Measurements from ENCODE around the gene ETV3L.
"Not testable (repeated sequence)": the region's sequence is repeated elsewhere in the genome, so short reads cannot be mapped to it uniquely, and the experiment has no call there.

ETV3L gene

DNA sequence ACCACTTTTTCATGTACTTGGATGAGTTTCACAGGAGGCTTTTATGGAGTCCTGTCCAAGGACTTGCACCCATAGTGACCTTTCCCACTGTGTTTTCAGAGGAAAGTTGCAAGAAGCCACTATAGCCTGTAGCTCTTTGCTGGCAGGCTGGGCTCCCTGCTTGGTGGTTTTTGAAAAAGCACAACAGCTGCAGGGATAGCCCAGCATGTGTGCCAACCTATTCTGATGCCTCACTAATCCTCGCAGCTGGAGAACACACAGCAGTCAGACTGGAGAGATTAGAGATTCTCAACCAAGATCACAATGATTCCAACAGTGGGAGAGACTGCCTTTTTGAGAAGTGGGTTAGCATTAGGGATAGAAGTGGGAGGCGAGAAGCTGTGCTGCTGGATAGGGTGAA is 30.0 kb downstream of the ETV3L start:
- DNase-seq = no peak

DNA sequence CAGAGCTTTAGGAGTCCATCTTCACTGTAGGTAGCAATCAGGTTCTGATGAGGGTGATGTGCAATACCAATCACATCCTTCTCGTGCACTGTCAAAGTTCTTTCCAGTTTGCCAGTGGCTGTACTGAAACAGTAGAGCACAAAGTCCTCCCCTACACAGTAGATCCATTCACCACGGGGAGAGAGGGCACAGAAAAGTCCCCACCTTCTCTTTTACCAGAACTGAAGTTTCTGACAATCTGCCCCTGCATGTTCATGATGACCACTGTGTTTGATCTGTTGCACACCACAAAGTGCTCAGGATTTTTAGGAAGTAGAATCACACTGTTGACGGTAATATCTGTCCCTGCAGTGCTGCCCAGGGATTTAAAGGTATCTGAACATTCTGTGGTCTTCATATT is 40.4 kb downstream of the ETV3L start:
- DNase-seq = not testable (repeated sequence)

DNA sequence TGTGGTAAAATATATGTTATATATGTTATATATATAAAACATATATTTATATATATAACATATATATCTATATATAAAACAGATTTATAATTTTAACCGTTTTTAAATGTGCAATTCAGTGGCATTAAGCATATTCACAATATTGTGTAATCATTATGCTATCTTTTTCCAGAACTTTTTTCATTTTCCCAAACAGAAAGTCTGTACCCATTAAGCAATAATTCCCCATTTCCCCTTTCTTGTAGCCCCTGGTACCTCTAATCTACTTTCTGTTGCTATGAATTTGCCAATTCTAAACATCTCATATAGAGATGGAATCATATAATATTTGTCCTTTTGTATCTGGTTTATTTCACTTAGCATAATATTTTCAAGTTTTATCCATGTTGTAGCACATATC is 43.3 kb downstream of the ETV3L start:
- DNase-seq = no peak

GRCh38 chr1:157055729-157056128 is 43.9 kb downstream of the ETV3L start:
- not testable (repeated sequence) for DNase-seq

GRCh38 chr1:157050836-157051235 is 48.8 kb downstream of the ETV3L start:
- no peak for DNase-seq

DNA sequence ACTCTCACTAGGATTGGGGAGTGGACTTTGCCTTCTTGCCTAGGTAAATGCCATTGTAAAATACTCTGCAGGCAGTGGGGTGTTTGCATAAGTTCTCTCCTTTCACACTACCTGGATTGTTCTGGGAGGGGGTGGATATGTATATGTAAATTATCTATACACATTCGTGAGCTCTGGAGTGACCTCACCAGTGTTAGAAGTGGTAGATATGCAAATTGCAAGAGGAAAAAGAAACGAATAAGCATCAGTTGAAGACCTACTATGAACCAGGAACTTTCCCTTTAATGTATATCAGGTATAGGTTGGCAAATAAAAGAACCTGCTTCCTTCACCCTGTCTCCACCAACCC is 52.6 kb downstream of the ETV3L start:
- DNase-seq = no peak

- peak; percentile 33 for DNase-seq
Measured at GRCh38 chr1:157045250-157046218, 54.1 kb downstream of the ETV3L start, which contains the start of gene ARHGEF11. Gene ARHGEF11 (minus strand): TSS chr1:157045742. CDS start chr1:157044330, 1,412 bp downstream.

GRCh38 chr1:157044326-157044725 is 55.3 kb downstream of the ETV3L start:
- DNase-seq = no peak

DNA sequence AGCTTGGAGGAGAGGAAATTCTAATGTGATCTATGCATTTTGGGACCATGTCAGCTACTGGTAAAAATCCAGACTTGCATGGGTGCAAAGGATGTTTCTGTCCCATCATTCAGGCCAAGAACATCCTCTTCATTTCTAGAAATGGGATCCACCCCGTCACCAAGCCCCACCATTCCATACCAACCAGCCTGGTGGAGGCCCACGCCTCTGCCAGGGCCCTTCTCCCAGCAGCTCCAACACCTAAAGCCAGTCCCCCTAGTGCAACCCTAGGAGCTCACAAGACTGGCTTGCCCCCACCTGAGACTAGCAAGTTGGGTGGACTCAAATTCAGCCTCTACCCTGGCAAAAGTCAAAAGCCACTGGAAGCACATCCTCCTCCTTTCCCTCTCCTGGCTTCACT is 55.9 kb downstream of the ETV3L start:
- DNase-seq = no peak

DNA sequence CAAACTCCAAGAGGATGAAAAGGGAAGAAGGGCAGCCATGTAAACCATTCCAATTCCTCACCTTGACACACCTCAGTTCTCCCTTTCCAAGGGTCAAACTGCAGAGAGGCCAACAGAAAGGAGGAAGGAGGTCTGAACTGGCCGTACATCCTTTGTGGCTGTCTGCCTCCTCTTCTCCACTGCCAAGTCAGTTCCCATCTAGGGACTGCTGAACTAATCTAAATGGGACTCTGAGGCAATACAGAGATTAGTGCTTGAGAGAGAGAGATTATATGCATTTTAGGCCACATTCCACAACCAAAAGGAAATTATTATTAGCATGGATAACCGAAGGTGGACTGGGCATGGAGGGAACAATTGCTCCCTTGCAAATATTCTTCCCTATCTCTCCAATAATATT is 56.8 kb downstream of the ETV3L start:
- DNase-seq = no peak

Data from activated T-cell treated with anti-CD3 and anti-CD28 coated beads, Interleukin-2, amount 50 U/mL, for 1 hour (primary cell).